Panc1 (cell line): ENCODE measurements around the gene BLNK. TPM values are rescaled to one million over a fixed set of nuclear protein-coding genes. Genes with fewer than 3 reads are reported as not detected.

Experiments used
- ATAC-seq: fragments of 200-7000 bp; cut with Tn5 transposase; 2 replicates; pipeline ENCODE4 v1.9.1; 2020; ENCODE audit warnings: mild to moderate bottlenecking, moderate library complexity
- BruUV-seq: library from RNA; stranded (reverse); fragments of 400-500 nt; replicated peaks from 2 replicates; lab custom pipeline; 2021; lab: Mats Ljungman, UMichigan
- CTCF ChIA-PET: fragments of 300-600 bp; sonication (Branson Sonifier 250); formaldehyde crosslinking; loops from one replicate; lab custom pipeline; 2022; ENCODE audit warnings: antibody characterized with exemption; lab: Charles Lee
- POLR2A ChIA-PET: fragments of 300-600 bp; sonication (Branson Sonifier 250); formaldehyde crosslinking; loops from one replicate; lab custom pipeline; 2022; ENCODE audit warnings: antibody characterized with exemption; lab: Charles Lee
- DNase-seq: peaks from one replicate; pipeline ENCODE4 v3.0.0-alpha.2; 2010; ENCODE audit warnings: low read depth, low spot score
- H3K27ac ChIP-seq: 2 replicates; pipeline ENCODE4 v1.5.1; 2011; ENCODE audit warnings: mild to moderate bottlenecking, low read length, inconsistent platforms
- H3K27me3 ChIP-seq: fragments of 200-500 bp; sonication (Bioruptor generic); 2 replicates; pipeline ENCODE4 v1.6.0; 2014; ENCODE audit warnings: low read length, inconsistent platforms; ENCODE audit not compliant: control insufficient read depth, insufficient read depth
- H3K36me3 ChIP-seq: fragments of 200-500 bp; sonication (Bioruptor generic); 2 replicates; pipeline ENCODE4 v1.5.1; 2014; ENCODE audit warnings: inconsistent platforms, mild to moderate bottlenecking, low read length, moderate library complexity; ENCODE audit not compliant: control insufficient read depth, insufficient read depth
- H3K4me1 ChIP-seq: 2 replicates; pipeline ENCODE4 v1.5.1; 2011; ENCODE audit warnings: inconsistent platforms, mild to moderate bottlenecking, low read length, moderate library complexity; ENCODE audit not compliant: control insufficient read depth, insufficient read depth
- H3K4me3 ChIP-seq, 2 experiments: 2 replicates each; pipeline ENCODE4 v1.5.1; 2011 to 2012; ENCODE audit warnings: low read depth in 2 of 2, low read length in 2 of 2, mild to moderate bottlenecking in 2 of 2, inconsistent platforms in 1 of 2, moderate library complexity in 1 of 2
- H3K9me3 ChIP-seq: fragments of 200-500 bp; sonication (Bioruptor generic); 2 replicates; pipeline ENCODE4 v1.5.1; 2014; ENCODE audit warnings: low read depth, mild to moderate bottlenecking, inconsistent platforms, low read length, moderate library complexity; ENCODE audit not compliant: control insufficient read depth, insufficient read depth
- CTCF ChIP-seq: fragments of 450-650 bp; IDR thresholded peaks from 2 replicates; pipeline ENCODE4 v1.5.1; 2017; ENCODE audit warnings: mild to moderate bottlenecking
- POLR2AphosphoS5 ChIP-seq: IDR thresholded peaks from 2 replicates; pipeline ENCODE4 v1.6.1; 2012; ENCODE audit warnings: mild to moderate bottlenecking, low read depth, low read length, moderate library complexity
- REST ChIP-seq, 2 experiments: IDR thresholded peaks; 2 replicates each; pipeline ENCODE4 v1.6.1; 2011 to 2012; ENCODE audit warnings: low read depth in 2 of 2, control low read depth in 1 of 2, low read length in 1 of 2, mild to moderate bottlenecking in 1 of 2, moderate library complexity in 1 of 2; ENCODE audit not compliant: insufficient read depth in 1 of 2
- SIN3A ChIP-seq: IDR thresholded peaks from 2 replicates; pipeline ENCODE4 v1.6.1; 2012; ENCODE audit warnings: low read depth, mild to moderate bottlenecking, low read length, moderate library complexity, borderline replicate concordance; ENCODE audit not compliant: insufficient read depth
- TCF7L2 ChIP-seq: IDR thresholded peaks from 2 replicates; pipeline ENCODE4 v1.6.1; 2011; ENCODE audit warnings: mild to moderate bottlenecking, low read depth, low read length, inconsistent platforms
- in situ Hi-C: cut with HindIII; loops from 2 replicates; pipeline ENCODE4 v1.10.0; 2016; ENCODE audit warnings: low sequenced_read_pairs, low pct_unique_long_range_greater_than_20kb
- intact Hi-C: fragments of 100-400 bp; cut with micrococcal nuclease; formaldehyde crosslinking; loops from one replicate; pipeline ENCODE4 v1.10.0; 2022; ENCODE audit not compliant: unreplicated experiment
- total RNA-seq: library from RNA; stranded (reverse); gene quantifications from one replicate; pipeline ENCODE4 v1.2.1, GENCODE V29; 2021; ENCODE audit not compliant: unreplicated experiment

BLNK gene
- total RNA-seq, 1 experiment from 2014 or later = 0.10 TPM

- in situ Hi-C loops = no loop called here
- no peak overlapping the region for H3K4me3 ChIP-seq
- H3K36me3 ChIP-seq = no peaks in the 10 kb centered on the region
- no peaks in the 10 kb centered on the region for H3K4me1 ChIP-seq
- ATAC-seq = no peak
- BruUV-seq = no TSS peak
- no peak for DNase-seq
- TF ChIP-seq POLR2AphosphoS5 = no peak
- TF ChIP-seq TCF7L2 = no peak
- TF ChIP-seq SIN3A = no peak
- no peak for TF ChIP-seq REST (IDR thresholded peaks at IDR 0.05; ENCODE audit: insufficient read depth in 1 of 2, low read depth in 2 of 2, low read length in 1 of 2)
- no peak for TF ChIP-seq CTCF
- intact Hi-C loops = no loop called here
- peaks cover 14% of the 10 kb centered on the region; the same call in 1 of the 2 replicates for H3K9me3 ChIP-seq
- no peaks in the 10 kb centered on the region for H3K27me3 ChIP-seq
- CTCF ChIA-PET = no interaction called here
- no peak overlapping the region for H3K27ac ChIP-seq
- POLR2A ChIA-PET = interaction anchor here (0.5 kb wide), 1 partner anchor 15 kb away, joined by 3 read pairs; no protein-coding TSS in a partner anchor
These were observed 102.8 kb downstream of the BLNK start for GRCh38 chr10:96168546-96168945.

GRCh38 chr10:96165726-96166125 is 105.6 kb downstream of the BLNK start:
- in situ Hi-C loops (no loop called here), intact Hi-C loops (no loop called here)
- no peak for TF ChIP-seq SIN3A
- TF ChIP-seq REST (IDR thresholded peaks at IDR 0.05; ENCODE audit: insufficient read depth in 1 of 2, low read depth in 2 of 2, low read length in 1 of 2) = no peak
- no peak for TF ChIP-seq CTCF
- TF ChIP-seq TCF7L2 = no peak
- TF ChIP-seq POLR2AphosphoS5 = no peak
- ChIA-PET CTCF (no interaction called here), POLR2A (interaction anchor here (0.6 kb wide), 1 partner anchor 42 kb away, joined by 5 read pairs; no protein-coding TSS in a partner anchor)
- Histone ChIP-seq H3K4me1 (no peaks in the 10 kb centered on the region), H3K36me3 (no peaks in the 10 kb centered on the region), H3K9me3 (0 out of 2 replicates have a peak, but pooled peaks cover 7% of the 10 kb centered on the region), H3K27me3 (no peaks in the 10 kb centered on the region), H3K4me3 (no peak overlapping the region), H3K27ac (no peak overlapping the region)
- BruUV-seq = no TSS peak
- no peak for ATAC-seq
- DNase-seq = no peak
